Ishikawa (cell line): Measurements from ENCODE around the gene JADE1.

Experiments used
- TAF1 ChIP-seq: IDR thresholded peaks from 2 replicates; pipeline ENCODE4 v1.6.1; 2012; ENCODE audit warnings: low read depth, mild to moderate bottlenecking
- TCF12 ChIP-seq: IDR thresholded peaks from 2 replicates; pipeline ENCODE4 v1.6.1; 2012; ENCODE audit warnings: low read depth

- TF ChIP-seq TAF1 = no peak
- no peak for TF ChIP-seq TCF12
These were observed 66.7 kb downstream of the JADE1 start for GRCh38 chr4:128876200-128876599.
